Neural crest cell (in vitro differentiated cells): ENCODE data around the gene DNAH14. TPM values are rescaled to one million over a fixed set of nuclear protein-coding genes. Genes with fewer than 3 reads are reported as not detected.
A peak's percentile ranks its signal among the peaks of the same experiment; 100 is the strongest.

Experiments used
- DNase-seq: peaks from one replicate; pipeline ENCODE4 v3.0.0; 2021; ENCODE audit warnings: low read depth, mixed read lengths, low spot score
- H3K27ac Mint-ChIP-seq: one replicate; pipeline ENCODE4 v1.8.0; 2021; ENCODE audit warnings: mild to moderate bottlenecking, mixed read lengths; ENCODE audit not compliant: unreplicated experiment
- H3K27me3 Mint-ChIP-seq: 2 replicates; pipeline ENCODE4 v1.8.0; 2021; ENCODE audit warnings: low read depth, mild to moderate bottlenecking, mixed read lengths
- H3K36me3 Mint-ChIP-seq: 2 replicates; pipeline ENCODE4 v1.8.0; 2021; ENCODE audit warnings: low read depth, mild to moderate bottlenecking, mixed read lengths
- H3K4me1 Mint-ChIP-seq: 2 replicates; pipeline ENCODE4 v1.8.0; 2021; ENCODE audit warnings: mixed read lengths
- H3K4me3 Mint-ChIP-seq: one replicate; pipeline ENCODE4 v1.8.0; 2021; ENCODE audit warnings: mild to moderate bottlenecking, mixed read lengths
- H3K9me3 Mint-ChIP-seq: 2 replicates; pipeline ENCODE4 v1.8.0; 2021; ENCODE audit warnings: mixed read lengths
- CTCF ChIP-seq: fragments of 200-600 bp; sonication (generic); conservative IDR thresholded peaks from 2 replicates; pipeline ENCODE4 v1.5.0; 2021; ENCODE audit warnings: antibody characterized with exemption, mild to moderate bottlenecking
- total RNA-seq: library from RNA; stranded (reverse); gene quantifications from 2 replicates; pipeline ENCODE4 v1.2.1, GENCODE V29; 2021

DNAH14 gene
- total RNA-seq, 1 donor from 2014 or later, result 31.0 TPM

- no peaks in the 10 kb centered on the region for H3K36me3 Mint-ChIP-seq
- H3K27ac Mint-ChIP-seq, result peak overlapping the region; percentile 64
- H3K4me3 Mint-ChIP-seq, result no peak overlapping the region
Observed at GRCh38 chr1:225447650-225448089, 518.2 kb downstream of the DNAH14 start.

GRCh38 chr1:225448146-225448805, 518.8 kb downstream of the DNAH14 start:
- DNase-seq, result no peak
- Mint-ChIP-seq H3K4me1 (peaks cover 34% of the 10 kb centered on the region), H3K27ac (peak overlapping the region; percentile 64), H3K9me3 (no peaks in the 10 kb centered on the region), H3K4me3 (no peak overlapping the region), H3K36me3 (no peaks in the 10 kb centered on the region), H3K27me3 (no peaks in the 10 kb centered on the region)
- TF ChIP-seq CTCF, result no peak

More at GRCh38 chr1:225447650-225448089, 518.2 kb downstream of the DNAH14 start:
- DNase-seq, result no peak
- no peak for TF ChIP-seq CTCF
- Mint-ChIP-seq H3K9me3 (no peaks in the 10 kb centered on the region), H3K27me3 (no peaks in the 10 kb centered on the region), H3K4me1 (peaks cover 34% of the 10 kb centered on the region)
